ENCODE data around the gene HOXA3. TPM values are rescaled to one million over a fixed set of nuclear protein-coding genes. Genes with fewer than 3 reads are reported as not detected.

HOXA3 gene
- total RNA-seq, 1 donor from 2014 or later, result 14.4 TPM

DNA sequence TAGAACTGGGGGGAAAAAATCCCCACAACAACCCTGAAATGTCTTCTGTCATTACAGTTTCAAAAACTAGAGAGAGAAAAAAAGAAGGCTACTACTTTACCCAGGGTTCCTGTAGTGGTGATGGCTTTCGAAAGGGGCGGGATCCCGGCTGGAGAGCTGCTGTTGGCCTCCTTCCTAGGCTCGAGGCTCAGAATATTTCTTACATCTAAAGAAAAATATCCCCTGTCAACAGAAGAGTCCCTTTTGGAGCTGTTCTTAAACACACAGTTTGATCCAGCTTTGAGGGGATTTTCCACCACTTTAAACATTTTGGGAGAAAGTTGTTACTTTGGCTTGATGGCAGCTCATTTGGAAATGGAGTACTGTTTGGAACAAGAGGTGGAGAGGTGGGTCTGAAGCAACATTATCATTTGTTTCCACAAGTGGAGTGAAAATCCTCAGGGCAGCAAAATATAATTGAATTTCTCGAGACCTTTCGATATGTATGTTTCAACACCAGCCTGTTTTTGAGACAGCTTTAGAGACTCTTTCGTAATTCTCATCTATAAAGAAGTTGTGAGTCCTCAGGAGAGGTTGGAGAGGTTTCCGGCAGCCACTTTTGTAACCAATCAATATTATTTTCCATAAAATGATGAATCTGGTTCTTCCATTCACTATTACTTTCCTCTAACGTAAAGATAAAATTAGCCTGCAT lies 42.5 kb upstream of the HOXA3 start:
- TF ChIP-seq, protein P1, sequence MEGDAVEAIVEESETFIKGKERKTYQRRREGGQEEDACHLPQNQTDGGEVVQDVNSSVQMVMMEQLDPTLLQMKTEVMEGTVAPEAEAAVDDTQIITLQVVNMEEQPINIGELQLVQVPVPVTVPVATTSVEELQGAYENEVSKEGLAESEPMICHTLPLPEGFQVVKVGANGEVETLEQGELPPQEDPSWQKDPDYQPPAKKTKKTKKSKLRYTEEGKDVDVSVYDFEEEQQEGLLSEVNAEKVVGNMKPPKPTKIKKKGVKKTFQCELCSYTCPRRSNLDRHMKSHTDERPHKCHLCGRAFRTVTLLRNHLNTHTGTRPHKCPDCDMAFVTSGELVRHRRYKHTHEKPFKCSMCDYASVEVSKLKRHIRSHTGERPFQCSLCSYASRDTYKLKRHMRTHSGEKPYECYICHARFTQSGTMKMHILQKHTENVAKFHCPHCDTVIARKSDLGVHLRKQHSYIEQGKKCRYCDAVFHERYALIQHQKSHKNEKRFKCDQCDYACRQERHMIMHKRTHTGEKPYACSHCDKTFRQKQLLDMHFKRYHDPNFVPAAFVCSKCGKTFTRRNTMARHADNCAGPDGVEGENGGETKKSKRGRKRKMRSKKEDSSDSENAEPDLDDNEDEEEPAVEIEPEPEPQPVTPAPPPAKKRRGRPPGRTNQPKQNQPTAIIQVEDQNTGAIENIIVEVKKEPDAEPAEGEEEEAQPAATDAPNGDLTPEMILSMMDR (IDR thresholded peaks at IDR 0.05), result no peak
- H3K9me3 ChIP-seq, result no peaks in the 10 kb centered on the region
- intact Hi-C loops (cut with DNase I), result loop anchor here (5.0 to 10.0 kb wide), 4 partner anchors 580 to 1220 kb away; partner anchors contain the start of gene CREB5
- DNase-seq (ENCODE audit: low spot score in 2 of 2), result peak in 1 of 2 donors; percentile 35
- H3K27ac ChIP-seq, result no peak overlapping the region
- peaks cover 50% of the 10 kb centered on the region for H3K27me3 ChIP-seq
- no peak overlapping the region for H3K4me3 ChIP-seq
- no peaks in the 10 kb centered on the region for H3K36me3 ChIP-seq
- peaks cover 7 to 13% of the 10 kb centered on the region in 2 donors for H3K4me1 ChIP-seq

DNA sequence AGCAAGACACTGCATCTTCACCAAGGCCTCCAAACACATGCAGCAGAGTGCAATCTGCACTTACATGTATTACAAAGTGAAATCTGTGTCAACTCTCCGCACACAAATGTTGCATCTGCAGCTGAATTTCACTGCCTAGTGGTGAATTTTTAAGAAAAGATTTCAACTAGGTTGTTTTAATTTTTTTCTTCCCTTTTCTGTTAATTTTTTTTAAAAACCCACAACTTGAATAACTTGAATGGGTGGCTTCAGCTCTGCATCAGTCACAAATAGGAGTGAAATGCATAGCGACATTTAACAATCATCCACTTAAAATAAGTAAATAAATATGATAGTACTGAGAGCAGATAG lies 41.6 kb upstream of the HOXA3 start:
- Histone ChIP-seq H3K4me1 (peaks cover 3 to 9% of the 10 kb centered on the region in 2 donors), H3K27ac (no peak overlapping the region), H3K27me3 (peaks cover 49% of the 10 kb centered on the region), H3K4me3 (no peak overlapping the region), H3K9me3 (no peaks in the 10 kb centered on the region), H3K36me3 (no peaks in the 10 kb centered on the region)
- no peak for DNase-seq (ENCODE audit: low spot score in 2 of 2)
- TF ChIP-seq, protein P1 (IDR thresholded peaks at IDR 0.05), result no peak
- intact Hi-C loops (cut with DNase I), result loop anchor here (10.0 kb wide), 2 partner anchors 581 to 1221 kb away; partner anchors contain the start of gene CREB5

DNA sequence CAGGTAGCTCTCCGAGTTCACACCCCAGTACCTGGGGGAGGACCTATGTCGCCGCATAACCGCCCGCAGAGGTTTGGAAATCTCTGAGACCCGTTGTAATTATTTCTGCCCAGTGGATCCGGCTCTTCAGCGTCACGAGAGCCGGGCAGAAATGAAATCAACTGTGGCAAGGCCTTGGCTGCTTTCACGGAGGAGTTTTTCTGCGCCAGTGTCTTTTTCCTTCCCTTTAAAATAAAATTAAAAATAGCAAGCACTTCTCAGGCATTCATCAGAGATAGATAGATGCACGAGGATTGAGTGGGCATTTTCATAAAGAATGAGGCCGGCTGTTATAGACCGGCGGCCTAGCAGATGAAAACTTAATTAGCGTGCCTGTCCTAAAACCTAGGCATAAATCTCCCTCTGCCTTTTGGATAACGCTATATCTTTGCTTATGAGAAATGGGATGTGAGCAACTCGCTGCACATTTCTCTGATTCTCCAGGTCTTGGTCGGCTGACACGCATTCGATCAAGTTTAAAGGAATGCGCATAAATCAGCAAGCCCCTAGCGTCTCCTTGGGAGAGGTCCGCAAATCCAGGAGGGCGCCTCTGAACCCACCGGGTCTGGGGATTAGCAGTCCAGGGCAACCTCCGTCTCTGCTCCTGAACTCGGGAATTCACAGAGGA lies 41.1 kb upstream of the HOXA3 start:
- H3K4me3 ChIP-seq, result peak overlapping the region; percentile 45 to 47
- TF ChIP-seq, protein P1 (IDR thresholded peaks at IDR 0.05), result no peak
- H3K36me3 ChIP-seq, result no peaks in the 10 kb centered on the region
- DNase-seq (ENCODE audit: low spot score in 2 of 2), result peak in 1 of 2 donors; percentile 40
- H3K4me1 ChIP-seq, result peaks cover 5 to 7% of the 10 kb centered on the region in 2 donors
- no peaks in the 10 kb centered on the region for H3K9me3 ChIP-seq
- intact Hi-C loops (cut with DNase I), result loop anchor here (10.0 kb wide), 2 partner anchors 581 to 1221 kb away; partner anchors contain the start of gene CREB5
- peaks cover 49% of the 10 kb centered on the region for H3K27me3 ChIP-seq
- H3K27ac ChIP-seq, result no peak overlapping the region

DNA sequence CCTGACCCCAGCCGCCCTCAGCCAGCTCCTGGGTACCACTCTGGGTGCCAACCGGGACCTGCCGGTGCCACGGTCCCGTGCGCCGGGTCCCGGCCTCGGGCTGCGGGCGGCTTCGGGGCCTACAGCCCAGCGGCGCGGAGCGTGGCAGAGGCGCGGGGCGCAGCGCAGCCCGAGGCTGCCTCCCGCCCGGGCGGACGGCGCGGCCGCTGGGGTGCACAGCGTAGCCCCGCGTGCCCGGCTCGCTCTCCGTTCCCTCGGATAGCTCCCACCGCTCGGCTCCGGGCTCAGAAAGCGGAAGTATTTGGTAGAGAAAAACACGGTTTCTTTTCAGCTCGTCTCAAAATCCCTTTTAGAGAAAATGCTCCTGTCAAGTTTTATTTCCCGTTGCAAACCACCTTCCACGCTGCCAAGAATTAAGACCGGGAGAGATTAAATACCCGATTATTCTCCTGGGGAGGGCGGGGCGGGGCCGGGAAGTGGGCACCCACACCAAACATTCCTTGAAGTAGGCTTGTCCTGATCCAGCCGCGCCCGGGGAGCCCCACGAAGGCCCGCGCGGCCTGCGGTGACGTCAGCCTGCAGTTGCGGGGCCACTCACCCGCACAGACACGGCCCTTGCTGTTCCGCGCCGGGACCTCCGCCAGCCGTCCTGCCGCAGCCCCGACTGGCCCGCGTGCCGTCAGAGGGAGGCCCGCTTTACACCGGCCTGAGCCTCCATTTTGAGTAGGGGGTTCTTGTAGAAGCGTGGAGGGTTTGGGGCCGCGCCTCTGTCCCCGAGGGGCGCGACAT lies 40.4 kb upstream of the HOXA3 start:
- Histone ChIP-seq H3K9me3 (no peaks in the 10 kb centered on the region), H3K4me3 (peak overlapping the region; percentile 45 to 47), H3K4me1 (peaks cover 5 to 14% of the 10 kb centered on the region in 2 donors), H3K27me3 (peaks cover 48% of the 10 kb centered on the region), H3K27ac (no peak overlapping the region), H3K36me3 (no peaks in the 10 kb centered on the region)
- intact Hi-C loops (cut with DNase I), result loop anchor here (10.0 kb wide), 2 partner anchors 582 to 1222 kb away; partner anchors contain the start of gene CREB5
- TF ChIP-seq, protein P1 (IDR thresholded peaks at IDR 0.05), result no peak
- DNase-seq (ENCODE audit: low spot score in 2 of 2), result peak in 1 of 2 donors; percentile 59

DNA sequence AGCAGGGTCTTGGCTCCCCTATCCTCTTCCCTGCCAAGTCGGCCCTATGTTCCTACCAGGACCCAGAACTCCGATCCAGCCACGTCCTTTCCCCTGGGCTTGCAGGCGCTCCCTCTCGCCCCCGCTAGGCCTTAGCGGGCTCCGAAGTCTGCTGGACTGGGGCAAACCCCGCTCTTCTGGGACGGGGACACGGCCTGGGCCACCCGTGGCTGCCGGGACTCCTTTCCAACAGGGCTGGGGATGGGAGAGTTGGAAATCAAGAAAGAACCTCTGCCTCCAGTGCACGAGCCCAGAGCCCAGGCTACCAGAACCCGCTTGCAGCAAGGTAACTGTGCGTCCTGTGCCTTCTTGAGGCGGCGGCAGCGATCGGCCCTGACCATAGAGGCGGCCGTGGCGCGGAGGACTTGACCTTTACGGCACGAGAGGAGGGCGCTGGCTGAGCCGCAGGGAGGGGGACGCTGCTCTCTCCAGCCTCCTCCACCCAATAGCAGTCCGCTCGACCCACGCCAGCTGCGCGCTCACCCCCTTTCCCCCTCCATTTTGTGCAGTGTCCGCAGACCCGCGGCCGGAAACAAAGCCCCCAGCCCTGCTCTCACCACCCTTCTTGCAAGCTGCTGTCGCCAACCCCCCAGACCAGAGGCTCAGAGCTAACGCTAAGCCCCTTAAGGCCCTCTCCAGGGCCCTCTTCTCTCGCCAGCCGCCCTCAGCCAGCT lies 39.6 kb upstream of the HOXA3 start:
- Histone ChIP-seq H3K4me1 (peaks cover 5 to 14% of the 10 kb centered on the region in 2 donors), H3K27ac (no peak overlapping the region), H3K9me3 (no peaks in the 10 kb centered on the region), H3K27me3 (peaks cover 48% of the 10 kb centered on the region), H3K4me3 (peak overlapping the region; percentile 45 to 47), H3K36me3 (no peaks in the 10 kb centered on the region)
- intact Hi-C loops (cut with DNase I), result loop anchor here (10.0 kb wide), 2 partner anchors 583 to 1223 kb away; partner anchors contain the start of gene CREB5
- DNase-seq (ENCODE audit: low spot score in 2 of 2), result peak in 1 of 2 donors; percentile 62
- TF ChIP-seq, protein P1 (IDR thresholded peaks at IDR 0.05), result no peak

All from ascending aorta (tissue), 2 donors.